HepG2 (cell line): Measurements from ENCODE around the gene MIS18A. TPM values are rescaled to one million over a fixed set of nuclear protein-coding genes. Genes with fewer than 3 reads are reported as not detected.
A peak's percentile ranks its signal among the peaks of the same experiment; 100 is the strongest.

Experiments used
- CREM ChIP-seq, 2 experiments: sonication (generic) in 1 of 2; formaldehyde crosslinking in 1 of 2; IDR thresholded peaks; 2 replicates each; pipeline versions ENCODE4 v1.4.0 to v1.6.1; 2016 to 2020; ENCODE audit warnings: antibody characterized with exemption in 1 of 2, mild to moderate bottlenecking in 1 of 2, missing genetic modification reagents in 1 of 2
- GABPB1 ChIP-seq: IDR thresholded peaks from 2 replicates; pipeline ENCODE4 v1.6.1; 2016; ENCODE audit warnings: mild to moderate bottlenecking, missing genetic modification reagents, moderate library complexity, missing compliant biosample characterization
- HDAC1 ChIP-seq: sonication (generic); formaldehyde crosslinking; IDR thresholded peaks from 2 replicates; pipeline ENCODE4 v1.5.1; 2020; ENCODE audit warnings: mild to moderate bottlenecking, missing genetic modification reagents
- HNRNPLL ChIP-seq: fragments of 200-400 bp; formaldehyde crosslinking; IDR thresholded peaks from 2 replicates; pipeline ENCODE4 v1.6.1; 2017; ENCODE audit warnings: mild to moderate bottlenecking, low read depth, low read length; ENCODE audit not compliant: poor library complexity, severe bottlenecking
- RXRA ChIP-seq: sonication (generic); formaldehyde crosslinking; IDR thresholded peaks from 2 replicates; pipeline ENCODE4 v1.5.1; 2020; ENCODE audit warnings: missing genetic modification reagents
- SETDB1 ChIP-seq: sonication (generic); formaldehyde crosslinking; IDR thresholded peaks from 2 replicates; pipeline ENCODE4 v1.5.1; 2020; ENCODE audit warnings: missing genetic modification reagents, mild to moderate bottlenecking, borderline replicate concordance
- TAF15 ChIP-seq: fragments of 200-400 bp; formaldehyde crosslinking; IDR thresholded peaks from one replicate; pipeline ENCODE4 v1.6.1; 2018; ENCODE audit warnings: mild to moderate bottlenecking, low read depth, low read length; ENCODE audit not compliant: poor library complexity, severe bottlenecking
- ZFP82 ChIP-seq: sonication (generic); formaldehyde crosslinking; IDR thresholded peaks from 2 replicates; pipeline ENCODE4 v1.5.1; 2020; ENCODE audit warnings: mild to moderate bottlenecking, missing genetic modification reagents, borderline replicate concordance
- ZNF12 ChIP-seq: sonication (generic); formaldehyde crosslinking; IDR thresholded peaks from 2 replicates; pipeline ENCODE4 v1.5.0; 2020; ENCODE audit warnings: missing genetic modification reagents
- ZNF180 ChIP-seq: sonication (generic); formaldehyde crosslinking; IDR thresholded peaks from 2 replicates; pipeline ENCODE4 v1.4.0; 2020; ENCODE audit warnings: low read depth, missing genetic modification reagents, borderline replicate concordance
- ZNF224 ChIP-seq: sonication (generic); formaldehyde crosslinking; IDR thresholded peaks from 2 replicates; pipeline ENCODE4 v1.5.0; 2020; ENCODE audit warnings: mild to moderate bottlenecking, missing genetic modification reagents
- ZNF350 ChIP-seq: sonication (generic); formaldehyde crosslinking; IDR thresholded peaks from 2 replicates; pipeline ENCODE4 v1.4.0; 2020; ENCODE audit warnings: mild to moderate bottlenecking, low read depth, missing genetic modification reagents, borderline replicate concordance
- ZNF510 ChIP-seq: sonication (generic); formaldehyde crosslinking; IDR thresholded peaks from 2 replicates; pipeline ENCODE4 v1.4.0; 2020; ENCODE audit warnings: low read depth, mild to moderate bottlenecking, missing genetic modification reagents
- ZNF577 ChIP-seq: sonication (generic); formaldehyde crosslinking; IDR thresholded peaks from 2 replicates; pipeline ENCODE4 v1.4.0; 2020; ENCODE audit warnings: mild to moderate bottlenecking, low read depth, missing genetic modification reagents, borderline replicate concordance
- ZNF761 ChIP-seq: sonication (generic); formaldehyde crosslinking; conservative IDR thresholded peaks from 2 replicates; pipeline ENCODE4 v1.4.0; 2020; ENCODE audit warnings: mild to moderate bottlenecking, missing genetic modification reagents
- ZNF766 ChIP-seq: sonication (generic); formaldehyde crosslinking; IDR thresholded peaks from 2 replicates; pipeline ENCODE4 v1.5.0; 2020; ENCODE audit warnings: missing genetic modification reagents, borderline replicate concordance
- polyA plus RNA-seq, 8 experiments: library from polyadenylated mRNA; depleted of rRNA in 3 of 8; stranded (reverse) in 7 of 8; unstranded in 1 of 8; fragments of >200 nt; fragmentation: Illumina TruSeq in 4 of 8; extraction: Trizol in 4 of 8; gene quantifications; 2 replicates each; pipeline versions ENCODE4 v1.2.1 to v1.2.3, GENCODE V29; 2011 to 2016; ENCODE audit warnings: low read depth in 4 of 8, missing spikeins in 1 of 8, mixed read lengths in 1 of 8; ENCODE audit not compliant: insufficient read depth in 1 of 8
- total RNA-seq, 5 experiments: library from RNA; depleted of rRNA; stranded (reverse); fragments of >200 nt; fragmentation: Illumina TruSeq; extraction: Trizol; gene quantifications; 2 replicates each; pipeline ENCODE4 v1.2.3, GENCODE V29; 2016; ENCODE audit warnings: low read depth in 1 of 5
- TF ChIP-seq, protein P1 (sequence below): sonication (generic); formaldehyde crosslinking; IDR thresholded peaks from 2 replicates; pipeline ENCODE4 v1.4.0; 2020; ENCODE audit warnings: missing genetic modification reagents
- TF ChIP-seq, protein P2 (sequence below): sonication (generic); formaldehyde crosslinking; IDR thresholded peaks from 2 replicates; pipeline ENCODE4 v1.5.0; 2020; ENCODE audit warnings: missing genetic modification reagents
- TF ChIP-seq, protein P3 (sequence below), 2 experiments: fragments of 450-650 bp in 1 of 2; sonication (generic) in 1 of 2; formaldehyde crosslinking; IDR thresholded peaks; 2 replicates each; pipeline versions ENCODE4 v1.5.0 to v1.8.0; 2020 to 2022; ENCODE audit warnings: mild to moderate bottlenecking in 1 of 2, missing genetic modification reagents in 1 of 2
- TF ChIP-seq, protein P4 (sequence below): sonication (generic); formaldehyde crosslinking; IDR thresholded peaks from 2 replicates; pipeline ENCODE4 v1.4.0; 2020; ENCODE audit warnings: missing genetic modification reagents
- TF ChIP-seq, protein P5 (sequence below): sonication (generic); formaldehyde crosslinking; IDR thresholded peaks from 2 replicates; pipeline ENCODE4 v1.5.1; 2020; ENCODE audit warnings: missing genetic modification reagents, mild to moderate bottlenecking, borderline replicate concordance

Gene MIS18A
- total and polyA plus RNA-seq, 2 of the 13 experiments (the other 11 are each of a cell fraction or from before 2014, with no cell fraction given) = 11.2 to 41.4 TPM

DNA sequence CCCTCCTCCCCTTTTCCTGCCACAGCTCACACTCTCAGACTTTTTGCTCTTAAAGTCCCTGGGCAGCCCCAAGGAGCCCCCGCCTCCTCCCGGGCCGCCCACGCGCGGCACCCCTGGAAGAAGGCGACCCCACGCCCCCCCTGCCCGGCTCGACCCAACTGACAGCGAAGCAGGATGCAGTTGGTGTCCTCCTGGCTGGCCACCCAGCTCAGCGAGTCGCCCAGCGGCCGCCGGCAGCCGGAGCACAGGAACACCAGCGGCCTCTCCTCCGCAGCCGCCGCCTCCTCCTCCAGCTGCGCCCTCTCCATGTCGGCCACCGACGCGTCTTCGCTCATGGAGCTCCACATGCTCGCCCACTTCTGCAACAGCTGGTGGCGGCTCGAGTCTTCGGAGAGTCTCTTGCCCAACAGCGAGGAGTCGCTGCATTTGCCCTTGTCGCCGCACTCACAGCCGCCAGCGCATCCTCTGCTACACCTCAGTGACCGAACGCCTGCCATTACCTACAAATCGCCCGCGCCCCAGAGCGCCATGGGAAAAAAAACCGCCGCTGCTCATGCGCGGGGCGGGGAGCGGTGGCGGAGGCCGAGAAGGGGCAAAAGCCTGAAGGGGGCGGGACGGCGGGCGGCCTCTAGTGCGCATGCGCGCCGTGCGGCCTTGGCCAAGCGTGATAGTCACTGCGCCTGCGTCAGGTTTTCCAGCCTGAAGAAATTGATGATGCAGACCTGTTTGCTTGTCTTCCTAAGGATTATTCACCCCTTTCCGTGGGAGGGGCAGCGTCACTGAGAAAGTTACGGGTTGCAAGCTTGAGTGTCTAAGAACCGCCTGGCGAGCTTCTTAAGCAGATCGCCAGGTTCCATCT is at the start of gene MIS18A (continued):
- TF ChIP-seq GABPB1 (CRISPR knock-in tag) = peak; percentile 82
- no peak for TF ChIP-seq ZNF510 (CRISPR knock-in tag)
- TF ChIP-seq SETDB1 (CRISPR knock-in tag) = no peak
- TF ChIP-seq, protein P1, sequence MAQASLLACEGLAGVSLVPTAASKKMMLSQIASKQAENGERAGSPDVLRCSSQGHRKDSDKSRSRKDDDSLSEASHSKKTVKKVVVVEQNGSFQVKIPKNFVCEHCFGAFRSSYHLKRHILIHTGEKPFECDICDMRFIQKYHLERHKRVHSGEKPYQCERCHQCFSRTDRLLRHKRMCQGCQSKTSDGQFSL (CRISPR knock-in tag) = no peak
- TF ChIP-seq, protein P2, sequence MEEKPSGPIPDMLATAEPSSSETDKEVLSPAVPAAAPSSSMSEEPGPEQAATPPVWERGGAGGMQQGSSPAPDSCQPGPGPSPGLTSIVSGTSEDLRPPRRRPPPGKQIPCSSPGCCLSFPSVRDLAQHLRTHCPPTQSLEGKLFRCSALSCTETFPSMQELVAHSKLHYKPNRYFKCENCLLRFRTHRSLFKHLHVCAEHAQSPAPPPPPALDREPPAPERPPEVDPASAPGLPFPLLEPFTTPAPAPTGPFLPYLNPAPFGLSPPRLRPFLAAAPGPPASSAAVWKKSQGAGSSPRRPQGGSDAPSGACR (CRISPR knock-in tag) = 0 out of 2 replicates have a peak, but pooled peaks have one; percentile 14
- no peak for TF ChIP-seq ZNF224 (CRISPR knock-in tag)
- no peak for TF ChIP-seq ZFP82 (CRISPR knock-in tag)
- no peak for TF ChIP-seq RXRA (CRISPR knock-in tag)
- TF ChIP-seq CREM (IDR thresholded peaks at IDR 0.05) = peak; percentile 17; the same call in 1 of the 2 replicates
- no peak for TF ChIP-seq CREM (CRISPR knock-in tag; IDR thresholded peaks at IDR 0.05)
- TF ChIP-seq, protein P3, sequence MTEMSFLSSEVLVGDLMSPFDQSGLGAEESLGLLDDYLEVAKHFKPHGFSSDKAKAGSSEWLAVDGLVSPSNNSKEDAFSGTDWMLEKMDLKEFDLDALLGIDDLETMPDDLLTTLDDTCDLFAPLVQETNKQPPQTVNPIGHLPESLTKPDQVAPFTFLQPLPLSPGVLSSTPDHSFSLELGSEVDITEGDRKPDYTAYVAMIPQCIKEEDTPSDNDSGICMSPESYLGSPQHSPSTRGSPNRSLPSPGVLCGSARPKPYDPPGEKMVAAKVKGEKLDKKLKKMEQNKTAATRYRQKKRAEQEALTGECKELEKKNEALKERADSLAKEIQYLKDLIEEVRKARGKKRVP (CRISPR knock-in tag; IDR thresholded peaks at IDR 0.05) = peak in 1 of 2 experiments; percentile 45; a peak in 1 of 4 replicates
- TF ChIP-seq, protein P4, sequence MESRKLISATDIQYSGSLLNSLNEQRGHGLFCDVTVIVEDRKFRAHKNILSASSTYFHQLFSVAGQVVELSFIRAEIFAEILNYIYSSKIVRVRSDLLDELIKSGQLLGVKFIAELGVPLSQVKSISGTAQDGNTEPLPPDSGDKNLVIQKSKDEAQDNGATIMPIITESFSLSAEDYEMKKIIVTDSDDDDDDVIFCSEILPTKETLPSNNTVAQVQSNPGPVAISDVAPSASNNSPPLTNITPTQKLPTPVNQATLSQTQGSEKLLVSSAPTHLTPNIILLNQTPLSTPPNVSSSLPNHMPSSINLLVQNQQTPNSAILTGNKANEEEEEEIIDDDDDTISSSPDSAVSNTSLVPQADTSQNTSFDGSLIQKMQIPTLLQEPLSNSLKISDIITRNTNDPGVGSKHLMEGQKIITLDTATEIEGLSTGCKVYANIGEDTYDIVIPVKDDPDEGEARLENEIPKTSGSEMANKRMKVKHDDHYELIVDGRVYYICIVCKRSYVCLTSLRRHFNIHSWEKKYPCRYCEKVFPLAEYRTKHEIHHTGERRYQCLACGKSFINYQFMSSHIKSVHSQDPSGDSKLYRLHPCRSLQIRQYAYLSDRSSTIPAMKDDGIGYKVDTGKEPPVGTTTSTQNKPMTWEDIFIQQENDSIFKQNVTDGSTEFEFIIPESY (CRISPR knock-in tag) = 0 out of 2 replicates have a peak, but pooled peaks have one; percentile 2
- TF ChIP-seq ZNF761 = peak; percentile 70; the same call in 1 of the 2 replicates
- TF ChIP-seq ZNF350 = peak; percentile 60; the same call in 1 of the 2 replicates
- TF ChIP-seq HDAC1 (CRISPR knock-in tag) = peak; percentile 100
- TF ChIP-seq ZNF12 = no peak
- TF ChIP-seq, protein P5, sequence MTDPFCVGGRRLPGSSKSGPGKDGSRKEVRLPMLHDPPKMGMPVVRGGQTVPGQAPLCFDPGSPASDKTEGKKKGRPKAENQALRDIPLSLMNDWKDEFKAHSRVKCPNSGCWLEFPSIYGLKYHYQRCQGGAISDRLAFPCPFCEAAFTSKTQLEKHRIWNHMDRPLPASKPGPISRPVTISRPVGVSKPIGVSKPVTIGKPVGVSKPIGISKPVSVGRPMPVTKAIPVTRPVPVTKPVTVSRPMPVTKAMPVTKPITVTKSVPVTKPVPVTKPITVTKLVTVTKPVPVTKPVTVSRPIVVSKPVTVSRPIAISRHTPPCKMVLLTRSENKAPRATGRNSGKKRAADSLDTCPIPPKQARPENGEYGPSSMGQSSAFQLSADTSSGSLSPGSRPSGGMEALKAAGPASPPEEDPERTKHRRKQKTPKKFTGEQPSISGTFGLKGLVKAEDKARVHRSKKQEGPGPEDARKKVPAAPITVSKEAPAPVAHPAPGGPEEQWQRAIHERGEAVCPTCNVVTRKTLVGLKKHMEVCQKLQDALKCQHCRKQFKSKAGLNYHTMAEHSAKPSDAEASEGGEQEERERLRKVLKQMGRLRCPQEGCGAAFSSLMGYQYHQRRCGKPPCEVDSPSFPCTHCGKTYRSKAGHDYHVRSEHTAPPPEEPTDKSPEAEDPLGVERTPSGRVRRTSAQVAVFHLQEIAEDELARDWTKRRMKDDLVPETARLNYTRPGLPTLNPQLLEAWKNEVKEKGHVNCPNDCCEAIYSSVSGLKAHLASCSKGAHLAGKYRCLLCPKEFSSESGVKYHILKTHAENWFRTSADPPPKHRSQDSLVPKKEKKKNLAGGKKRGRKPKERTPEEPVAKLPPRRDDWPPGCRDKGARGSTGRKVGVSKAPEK (CRISPR knock-in tag) = 0 out of 2 replicates have a peak, but pooled peaks have one; percentile 22
- peak; percentile 69 for TF ChIP-seq HNRNPLL
- TF ChIP-seq ZNF766 (CRISPR knock-in tag) = no peak
- no peak for TF ChIP-seq ZNF577 (CRISPR knock-in tag)
- TF ChIP-seq ZNF180 = no peak
- TF ChIP-seq TAF15 = no peak
